ENCODE data around the gene PLEKHB2.
"Not testable (repeated sequence)": the region's sequence is repeated elsewhere in the genome, so short reads cannot be mapped to it uniquely, and the experiment has no call there.

The PLEKHB2 gene

GRCh38 chr2:131146749-131147148 lies 41.6 kb downstream of the PLEKHB2 start:
- no peak for DNase-seq

GRCh38 chr2:131148426-131148825 lies 43.3 kb downstream of the PLEKHB2 start:
- DNase-seq = no peak

- not testable (repeated sequence) for DNase-seq
Measured at GRCh38 chr2:131150109-131150508, 45.0 kb downstream of the PLEKHB2 start.

- DNase-seq = no peak
Measured at GRCh38 chr2:131151398-131151797, 46.3 kb downstream of the PLEKHB2 start.

- DNase-seq = no peak
Measured at GRCh38 chr2:131152074-131152473, 46.9 kb downstream of the PLEKHB2 start.

GRCh38 chr2:131153529-131153928 lies 48.4 kb downstream of the PLEKHB2 start:
- DNase-seq = no peak

GRCh38 chr2:131154071-131154531 lies 49.0 kb downstream of the PLEKHB2 start:
- DNase-seq = peak; percentile 24 to 47

- DNase-seq = no peak
Measured at GRCh38 chr2:131154647-131155046, 49.5 kb downstream of the PLEKHB2 start.

- DNase-seq = no peak
Measured at GRCh38 chr2:131155208-131155855, 50.2 kb downstream of the PLEKHB2 start.

GRCh38 chr2:131156452-131157149 lies 51.5 kb downstream of the PLEKHB2 start:
- no peak for DNase-seq

- not testable (repeated sequence) for DNase-seq
Measured at GRCh38 chr2:131165562-131165961, 60.4 kb downstream of the PLEKHB2 start.

- no peak for DNase-seq
Measured at GRCh38 chr2:131168538-131168937, 63.4 kb downstream of the PLEKHB2 start.

- not testable (repeated sequence) for DNase-seq
Measured at GRCh38 chr2:131178050-131178449, 72.9 kb downstream of the PLEKHB2 start.

GRCh38 chr2:131178721-131179418 lies 73.7 kb downstream of the PLEKHB2 start:
- DNase-seq = not testable (repeated sequence)

- DNase-seq = not testable (repeated sequence)
Measured at GRCh38 chr2:131181451-131181850, 76.3 kb downstream of the PLEKHB2 start.

GRCh38 chr2:131193421-131193820 lies 88.3 kb downstream of the PLEKHB2 start:
- DNase-seq = not testable (repeated sequence)

GRCh38 chr2:131196186-131196585 lies 91.0 kb downstream of the PLEKHB2 start:
- DNase-seq = not testable (repeated sequence)
